Panc1 (cell line): ENCODE measurements around the gene AP1S1. TPM values are rescaled to one million over a fixed set of nuclear protein-coding genes. Genes with fewer than 3 reads are reported as not detected.
"Not testable (repeated sequence)": the region's sequence is repeated elsewhere in the genome, so short reads cannot be mapped to it uniquely, and the experiment has no call there.

Experiments
- ATAC-seq: fragments of 200-7000 bp; cut with Tn5 transposase; 2 replicates; pipeline ENCODE4 v1.9.1; 2020; ENCODE audit warnings: mild to moderate bottlenecking, moderate library complexity
- BruUV-seq: library from RNA; stranded (reverse); fragments of 400-500 nt; replicated peaks from 2 replicates; lab custom pipeline; 2021; lab: Mats Ljungman, UMichigan
- CTCF ChIA-PET: fragments of 300-600 bp; sonication (Branson Sonifier 250); formaldehyde crosslinking; loops from one replicate; lab custom pipeline; 2022; ENCODE audit warnings: antibody characterized with exemption; lab: Charles Lee
- POLR2A ChIA-PET: fragments of 300-600 bp; sonication (Branson Sonifier 250); formaldehyde crosslinking; loops from one replicate; lab custom pipeline; 2022; ENCODE audit warnings: antibody characterized with exemption; lab: Charles Lee
- DNase-seq: peaks from one replicate; pipeline ENCODE4 v3.0.0-alpha.2; 2010; ENCODE audit warnings: low read depth, low spot score
- H3K27ac ChIP-seq: 2 replicates; pipeline ENCODE4 v1.5.1; 2011; ENCODE audit warnings: mild to moderate bottlenecking, low read length, inconsistent platforms
- H3K27me3 ChIP-seq: fragments of 200-500 bp; sonication (Bioruptor generic); 2 replicates; pipeline ENCODE4 v1.6.0; 2014; ENCODE audit warnings: low read length, inconsistent platforms; ENCODE audit not compliant: control insufficient read depth, insufficient read depth
- H3K36me3 ChIP-seq: fragments of 200-500 bp; sonication (Bioruptor generic); 2 replicates; pipeline ENCODE4 v1.5.1; 2014; ENCODE audit warnings: inconsistent platforms, mild to moderate bottlenecking, low read length, moderate library complexity; ENCODE audit not compliant: control insufficient read depth, insufficient read depth
- H3K4me1 ChIP-seq: 2 replicates; pipeline ENCODE4 v1.5.1; 2011; ENCODE audit warnings: inconsistent platforms, mild to moderate bottlenecking, low read length, moderate library complexity; ENCODE audit not compliant: control insufficient read depth, insufficient read depth
- H3K4me3 ChIP-seq, 2 experiments: 2 replicates each; pipeline ENCODE4 v1.5.1; 2011 to 2012; ENCODE audit warnings: low read depth in 2 of 2, low read length in 2 of 2, mild to moderate bottlenecking in 2 of 2, inconsistent platforms in 1 of 2, moderate library complexity in 1 of 2
- H3K9me3 ChIP-seq: fragments of 200-500 bp; sonication (Bioruptor generic); 2 replicates; pipeline ENCODE4 v1.5.1; 2014; ENCODE audit warnings: low read depth, mild to moderate bottlenecking, inconsistent platforms, low read length, moderate library complexity; ENCODE audit not compliant: control insufficient read depth, insufficient read depth
- CTCF ChIP-seq: fragments of 450-650 bp; IDR thresholded peaks from 2 replicates; pipeline ENCODE4 v1.5.1; 2017; ENCODE audit warnings: mild to moderate bottlenecking
- POLR2AphosphoS5 ChIP-seq: IDR thresholded peaks from 2 replicates; pipeline ENCODE4 v1.6.1; 2012; ENCODE audit warnings: mild to moderate bottlenecking, low read depth, low read length, moderate library complexity
- REST ChIP-seq, 2 experiments: IDR thresholded peaks; 2 replicates each; pipeline ENCODE4 v1.6.1; 2011 to 2012; ENCODE audit warnings: low read depth in 2 of 2, control low read depth in 1 of 2, low read length in 1 of 2, mild to moderate bottlenecking in 1 of 2, moderate library complexity in 1 of 2; ENCODE audit not compliant: insufficient read depth in 1 of 2
- SIN3A ChIP-seq: IDR thresholded peaks from 2 replicates; pipeline ENCODE4 v1.6.1; 2012; ENCODE audit warnings: low read depth, mild to moderate bottlenecking, low read length, moderate library complexity, borderline replicate concordance; ENCODE audit not compliant: insufficient read depth
- TCF7L2 ChIP-seq: IDR thresholded peaks from 2 replicates; pipeline ENCODE4 v1.6.1; 2011; ENCODE audit warnings: mild to moderate bottlenecking, low read depth, low read length, inconsistent platforms
- in situ Hi-C: cut with HindIII; loops from 2 replicates; pipeline ENCODE4 v1.10.0; 2016; ENCODE audit warnings: low sequenced_read_pairs, low pct_unique_long_range_greater_than_20kb
- intact Hi-C: fragments of 100-400 bp; cut with micrococcal nuclease; formaldehyde crosslinking; loops from one replicate; pipeline ENCODE4 v1.10.0; 2022; ENCODE audit not compliant: unreplicated experiment
- total RNA-seq: library from RNA; stranded (reverse); gene quantifications from one replicate; pipeline ENCODE4 v1.2.1, GENCODE V29; 2021; ENCODE audit not compliant: unreplicated experiment

Gene AP1S1
- total RNA-seq, 1 experiment from 2014 or later = 74.2 TPM

- H3K9me3 ChIP-seq = no peaks in the 10 kb centered on the region
- ChIA-PET POLR2A (no interaction called here), CTCF (interaction anchor here (1.1 kb wide), 1 partner anchor 10 kb away, joined by 3 read pairs; no protein-coding TSS in a partner anchor)
- H3K4me1 ChIP-seq = peaks cover 21% of the 10 kb centered on the region
- H3K36me3 ChIP-seq = no peaks in the 10 kb centered on the region
- H3K4me3 ChIP-seq = no peak overlapping the region
- intact Hi-C loops (no loop called here), in situ Hi-C loops (no loop called here)
- TF ChIP-seq SIN3A (no peak), TCF7L2 (no peak), REST (IDR thresholded peaks at IDR 0.05; ENCODE audit: insufficient read depth in 1 of 2, low read depth in 2 of 2, low read length in 1 of 2) (no peak), POLR2AphosphoS5 (no peak), CTCF (no peak)
- peak overlapping the region; percentile 49; the same call in 1 of the 2 replicates for H3K27ac ChIP-seq
- BruUV-seq = no TSS peak
- ATAC-seq = no peak
- DNase-seq = no peak
- H3K27me3 ChIP-seq = no peaks in the 10 kb centered on the region
These were observed 43.0 kb upstream of the AP1S1 start for GRCh38 chr7:101111261-101111660.

- intact Hi-C loops = no loop called here
- TF ChIP-seq SIN3A (no peak), TCF7L2 (no peak), CTCF (no peak), REST (IDR thresholded peaks at IDR 0.05; ENCODE audit: insufficient read depth in 1 of 2, low read depth in 2 of 2, low read length in 1 of 2) (no peak), POLR2AphosphoS5 (no peak)
- Histone ChIP-seq H3K36me3 (no peaks in the 10 kb centered on the region), H3K4me3 (no peak overlapping the region), H3K27me3 (no peaks in the 10 kb centered on the region), H3K9me3 (no peaks in the 10 kb centered on the region), H3K27ac (peak overlapping the region; percentile 45; the same call in 1 of the 2 replicates), H3K4me1 (peaks cover 30% of the 10 kb centered on the region)
- in situ Hi-C loops = no loop called here
- DNase-seq = no peak
- ChIA-PET CTCF (interaction anchor here (0.7 kb wide), 1 partner anchor 316 kb away, joined by 3 read pairs; no protein-coding TSS in a partner anchor), POLR2A (no interaction called here)
- BruUV-seq = no TSS peak
- no peak for ATAC-seq
These were observed 42.0 kb upstream of the AP1S1 start for GRCh38 chr7:101112233-101112632.

- DNase-seq, POLR2A ChIA-PET, H3K27ac ChIP-seq, intact Hi-C loops, H3K4me3 ChIP-seq, ATAC-seq, H3K27me3 ChIP-seq, H3K36me3 ChIP-seq, in situ Hi-C loops, H3K9me3 ChIP-seq, BruUV-seq: not testable (repeated sequence)
- H3K4me1 ChIP-seq = peaks cover 39% of the 10 kb centered on the region
- CTCF ChIA-PET = interaction anchor here (0.7 kb wide), 1 partner anchor 24 kb away, joined by 4 read pairs; no protein-coding TSS in a partner anchor
These were observed 41.1 kb upstream of the AP1S1 start for GRCh38 chr7:101113140-101113539.
